ENCODE measurements around the gene NDUFA8. TPM values are rescaled to one million over a fixed set of nuclear protein-coding genes. Genes with fewer than 3 reads are reported as not detected.

Gene NDUFA8
- polyA plus RNA-seq, 1 donor (not counting 4 experiments of a cell fraction or from before 2014, with no cell fraction given) = 105 TPM

- Histone ChIP-seq H3K4me3 (ENCODE audit: control insufficient read depth in 2 of 3, extremely low read depth in 1 of 3, insufficient read depth in 2 of 3, low read depth in 1 of 3, low read length in 3 of 3) (no peak overlapping the region), H3K27me3 (ENCODE audit: control insufficient read depth, extremely low read depth, insufficient read depth, low read length) (peaks cover 4% of the 10 kb centered on the region), H3K9me3 (ENCODE audit: control insufficient read depth, low read depth, low read length) (no peaks in the 10 kb centered on the region), H2AFZ (ENCODE audit: control insufficient read depth, low read length) (no peak overlapping the region), H3K36me3 (ENCODE audit: control insufficient read depth in 2 of 2, extremely low read depth in 1 of 2, insufficient read depth in 2 of 2, low read length in 2 of 2) (no peaks in the 10 kb centered on the region), H3K4me1 (ENCODE audit: control insufficient read depth, extremely low read depth, insufficient read depth, low read length) (no peaks in the 10 kb centered on the region), H3K79me2 (ENCODE audit: control insufficient read depth, insufficient read depth, low read length) (no peaks in the 10 kb centered on the region), H3K4me2 (ENCODE audit: control insufficient read depth, extremely low read depth, insufficient read depth, low read depth, low read length) (no peak overlapping the region), H3K27ac (ENCODE audit: control insufficient read depth, insufficient read depth, low read length) (no peak overlapping the region), H3K9me1 (ENCODE audit: control insufficient read depth, extremely low read depth, insufficient read depth, low read length) (no peaks in the 10 kb centered on the region), H4K20me1 (ENCODE audit: control insufficient read depth, extremely low read depth, insufficient read depth, low read length) (no peaks in the 10 kb centered on the region), H3K9ac (ENCODE audit: control insufficient read depth, extremely low read depth, insufficient read depth, low read length) (no peak overlapping the region)
- TF ChIP-seq EZH2 (IDR thresholded peaks at IDR 0.05; ENCODE audit: low read length) (no peak), CTCF (optimal IDR thresholded peaks at IDR 0.05 in 1 of 3, IDR thresholded peaks at IDR 0.05 in 1 of 3, conservative IDR thresholded peaks at IDR 0.05 in 1 of 3; ENCODE audit: extremely low read depth in 1 of 3, insufficient read depth in 2 of 3, low read length in 3 of 3) (no peak)
- DNase-seq (ENCODE audit: low read depth, low spot score) (no peak), FAIRE-seq (no peak)
- dilution Hi-C loops (cut with MboI; ENCODE audit: extremely low pct_ligation_motif_present, low sequenced_read_pairs) = no loop called here
These were observed 49.3 kb downstream of the NDUFA8 start for GRCh38 chr9:122110100-122110833.

- TF ChIP-seq EZH2 (IDR thresholded peaks at IDR 0.05; ENCODE audit: low read length) = no peak
- no peaks in the 10 kb centered on the region for H3K9me1 ChIP-seq (ENCODE audit: control insufficient read depth, extremely low read depth, insufficient read depth, low read length)
These were observed 50.4 kb downstream of the NDUFA8 start for GRCh38 chr9:122109035-122109813.

More at GRCh38 chr9:122109035-122109813, 50.4 kb downstream of the NDUFA8 start:
- H3K4me1 ChIP-seq (ENCODE audit: control insufficient read depth, extremely low read depth, insufficient read depth, low read length) = no peaks in the 10 kb centered on the region
- dilution Hi-C loops (cut with MboI; ENCODE audit: extremely low pct_ligation_motif_present, low sequenced_read_pairs) = no loop called here
- H3K9me3 ChIP-seq (ENCODE audit: control insufficient read depth, low read depth, low read length) = no peaks in the 10 kb centered on the region
- H3K36me3 ChIP-seq (ENCODE audit: control insufficient read depth in 2 of 2, extremely low read depth in 1 of 2, insufficient read depth in 2 of 2, low read length in 2 of 2) = no peaks in the 10 kb centered on the region
- H3K79me2 ChIP-seq (ENCODE audit: control insufficient read depth, insufficient read depth, low read length) = no peaks in the 10 kb centered on the region
- peaks cover 4% of the 10 kb centered on the region for H3K27me3 ChIP-seq (ENCODE audit: control insufficient read depth, extremely low read depth, insufficient read depth, low read length)
- H4K20me1 ChIP-seq (ENCODE audit: control insufficient read depth, extremely low read depth, insufficient read depth, low read length) = no peaks in the 10 kb centered on the region
- H3K4me2 ChIP-seq (ENCODE audit: control insufficient read depth, extremely low read depth, insufficient read depth, low read depth, low read length) = no peak overlapping the region
- no peak overlapping the region for H3K4me3 ChIP-seq (ENCODE audit: control insufficient read depth in 2 of 3, extremely low read depth in 1 of 3, insufficient read depth in 2 of 3, low read depth in 1 of 3, low read length in 3 of 3)
- no peak overlapping the region for H3K27ac ChIP-seq (ENCODE audit: control insufficient read depth, insufficient read depth, low read length)
- no peak overlapping the region for H3K9ac ChIP-seq (ENCODE audit: control insufficient read depth, extremely low read depth, insufficient read depth, low read length)
- FAIRE-seq (no peak), DNase-seq (ENCODE audit: low read depth, low spot score) (no peak)
- H2AFZ ChIP-seq (ENCODE audit: control insufficient read depth, low read length) = no peak overlapping the region
